HG02759 (cell line): ENCODE data around the gene INF2.
A peak's percentile ranks its signal among the peaks of the same experiment; 100 is the strongest.

ENCODE experiments used
- ATAC-seq: cut with Tn5 transposase; IDR thresholded peaks from one replicate; pipeline ENCODE4 v1.9.1; 2021; ENCODE audit warnings: mild to moderate bottlenecking, moderate library complexity; ENCODE audit not compliant: unreplicated experiment

Gene INF2

DNA sequence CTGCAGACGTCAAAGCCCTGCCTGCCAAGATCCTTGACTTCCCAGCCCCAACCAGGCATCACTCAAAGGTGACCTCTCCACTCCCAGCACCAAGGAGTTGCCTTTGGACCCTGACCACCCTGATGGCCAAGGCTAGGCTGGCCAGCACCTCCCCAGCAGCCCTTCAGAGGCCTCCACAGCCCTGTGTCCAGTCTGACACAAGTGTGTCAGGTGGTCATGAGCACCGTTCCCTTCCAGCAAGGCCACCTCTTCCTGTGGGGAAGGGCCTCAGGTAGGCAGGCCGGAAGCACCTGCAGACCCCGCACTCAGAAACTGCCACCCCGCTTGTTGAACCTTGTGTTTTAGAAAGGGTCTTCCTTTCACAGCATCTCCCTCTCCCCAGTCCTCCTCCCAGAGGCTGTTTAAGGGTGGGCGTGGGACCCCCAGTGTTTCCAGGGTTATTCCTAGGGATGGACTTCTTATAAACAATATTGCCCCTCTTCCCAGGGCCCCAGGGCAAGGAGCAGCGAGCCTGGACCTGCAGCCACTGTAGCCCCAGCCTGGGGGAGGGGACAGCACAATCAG is 13.2 kb upstream of the INF2 start:
- ATAC-seq, result no peak

DNA sequence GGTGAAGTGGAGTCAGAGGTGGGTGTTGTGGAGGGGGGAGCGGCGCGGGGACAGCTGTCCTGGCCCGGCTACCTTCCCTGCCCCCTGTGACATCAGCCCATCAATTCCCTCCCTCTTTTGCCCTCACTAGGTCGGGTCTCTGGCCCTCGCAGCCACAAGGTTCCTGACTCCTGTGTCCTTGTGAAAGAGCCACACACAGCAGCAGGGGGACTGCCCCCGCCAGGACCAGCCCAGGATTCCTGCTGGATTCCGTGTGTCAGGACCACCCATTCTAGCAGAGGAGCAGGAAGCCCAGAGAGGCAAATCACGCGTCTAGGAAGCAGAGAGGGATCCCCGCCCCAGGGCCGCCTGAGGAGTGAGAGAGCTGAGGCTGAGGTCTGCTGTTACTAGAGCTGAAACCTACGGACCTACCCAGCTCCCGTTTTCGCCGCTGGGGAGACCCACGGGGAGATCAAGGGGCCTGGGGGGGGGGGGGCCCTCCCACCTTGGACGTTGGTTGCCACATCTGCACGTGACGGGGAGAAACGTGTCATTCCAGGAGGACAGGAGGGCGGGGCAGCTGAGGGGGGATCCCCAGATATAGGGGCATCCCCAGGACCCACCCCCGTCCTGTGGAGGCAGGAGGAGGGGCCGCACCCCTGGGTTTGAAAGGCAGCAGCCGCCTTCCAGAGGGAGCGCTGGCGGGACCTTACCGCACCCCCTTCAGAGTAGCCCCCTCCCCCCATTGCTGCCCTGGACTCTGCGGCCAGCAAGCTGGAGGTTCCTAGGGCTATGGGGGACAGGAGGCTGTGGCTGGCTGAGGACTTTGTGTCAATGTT is 12.5 kb upstream of the INF2 start:
- peak; percentile 32 for ATAC-seq

DNA sequence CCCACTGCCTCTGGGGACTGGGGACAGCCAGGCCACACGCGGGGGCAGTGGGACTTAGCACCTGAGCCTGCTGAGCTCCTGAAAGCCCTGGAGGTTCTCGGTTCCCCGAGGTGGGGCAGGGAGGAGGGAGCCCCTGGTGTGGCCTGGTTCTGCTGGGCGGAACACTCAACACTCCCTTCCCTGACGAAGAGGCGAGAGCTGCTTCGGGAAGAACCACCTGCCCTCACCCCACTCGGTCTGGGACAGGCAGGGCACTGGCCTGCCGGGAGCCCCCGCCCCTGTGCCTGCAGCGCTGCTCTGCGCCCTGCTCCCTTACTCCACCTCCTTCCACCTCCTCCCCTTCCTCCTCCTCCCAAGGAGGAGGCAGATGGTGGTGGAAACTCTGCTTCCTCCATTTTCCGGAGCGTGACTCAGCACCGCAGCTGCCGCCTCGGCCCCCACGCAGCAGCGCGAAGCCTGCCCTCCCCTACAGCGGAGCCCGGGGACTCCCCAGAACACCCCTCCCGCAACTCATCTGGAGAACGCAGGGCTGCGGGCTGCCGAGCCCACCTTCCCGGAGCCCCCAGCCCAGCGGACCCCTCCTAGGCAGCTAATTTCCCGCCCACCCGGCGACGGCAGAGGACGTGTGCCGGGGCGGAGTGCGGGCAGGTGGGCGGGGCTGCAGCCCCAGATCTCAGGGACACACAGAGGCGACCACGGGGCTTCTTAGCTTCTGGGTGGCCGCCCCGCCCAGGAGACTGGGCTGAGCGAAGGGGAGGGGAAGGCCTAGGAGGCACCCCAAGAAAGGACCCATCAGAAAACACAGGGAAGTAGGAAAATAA is 11.7 kb upstream of the INF2 start:
- ATAC-seq, result peak; percentile 60

- ATAC-seq, result no peak
Measured at GRCh38 chr14:104678346-104678745, 11.1 kb upstream of the INF2 start.

DNA sequence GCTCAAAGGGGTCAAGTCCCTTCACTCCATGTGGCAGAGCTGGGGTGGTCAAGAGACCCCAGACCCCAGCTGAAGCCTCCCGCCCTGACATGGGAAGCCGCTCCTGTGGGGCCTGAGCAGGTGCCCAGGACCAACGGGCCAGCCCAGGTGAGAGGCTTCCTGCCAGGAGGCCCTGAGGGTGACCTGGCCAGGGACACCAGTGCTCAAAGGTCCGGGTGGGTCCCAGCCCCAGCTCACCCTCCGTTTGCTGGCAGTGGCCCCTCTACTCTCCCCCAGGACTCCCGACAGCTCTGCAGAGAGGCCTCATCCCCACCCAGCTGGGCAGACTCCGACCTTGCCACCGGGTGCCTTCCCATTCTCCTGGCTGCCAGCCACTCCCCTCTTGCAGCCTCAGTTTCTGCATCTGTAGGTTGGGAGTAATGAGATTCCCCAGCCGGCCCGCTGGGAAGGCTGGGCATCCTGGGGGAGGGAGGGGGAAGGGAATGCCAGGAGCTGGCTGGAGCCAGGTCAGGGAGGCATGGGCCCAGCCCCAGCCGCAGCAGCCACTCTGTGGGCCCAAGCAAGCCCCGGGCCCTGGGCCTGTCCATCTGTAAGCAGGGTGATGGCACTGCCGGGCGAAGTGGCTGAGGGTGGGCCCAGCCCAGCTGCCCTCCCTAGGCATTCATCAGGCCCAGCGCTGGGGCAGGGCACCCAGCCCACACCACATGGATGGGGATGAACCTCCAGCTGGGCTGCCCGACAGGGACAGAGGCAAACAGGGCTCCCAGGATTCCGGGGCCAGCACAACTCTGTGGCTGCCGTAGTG is 10.3 kb upstream of the INF2 start:
- ATAC-seq, result no peak

GRCh38 chr14:104680056-104680805 is 9.2 kb upstream of the INF2 start:
- no peak for ATAC-seq

DNA sequence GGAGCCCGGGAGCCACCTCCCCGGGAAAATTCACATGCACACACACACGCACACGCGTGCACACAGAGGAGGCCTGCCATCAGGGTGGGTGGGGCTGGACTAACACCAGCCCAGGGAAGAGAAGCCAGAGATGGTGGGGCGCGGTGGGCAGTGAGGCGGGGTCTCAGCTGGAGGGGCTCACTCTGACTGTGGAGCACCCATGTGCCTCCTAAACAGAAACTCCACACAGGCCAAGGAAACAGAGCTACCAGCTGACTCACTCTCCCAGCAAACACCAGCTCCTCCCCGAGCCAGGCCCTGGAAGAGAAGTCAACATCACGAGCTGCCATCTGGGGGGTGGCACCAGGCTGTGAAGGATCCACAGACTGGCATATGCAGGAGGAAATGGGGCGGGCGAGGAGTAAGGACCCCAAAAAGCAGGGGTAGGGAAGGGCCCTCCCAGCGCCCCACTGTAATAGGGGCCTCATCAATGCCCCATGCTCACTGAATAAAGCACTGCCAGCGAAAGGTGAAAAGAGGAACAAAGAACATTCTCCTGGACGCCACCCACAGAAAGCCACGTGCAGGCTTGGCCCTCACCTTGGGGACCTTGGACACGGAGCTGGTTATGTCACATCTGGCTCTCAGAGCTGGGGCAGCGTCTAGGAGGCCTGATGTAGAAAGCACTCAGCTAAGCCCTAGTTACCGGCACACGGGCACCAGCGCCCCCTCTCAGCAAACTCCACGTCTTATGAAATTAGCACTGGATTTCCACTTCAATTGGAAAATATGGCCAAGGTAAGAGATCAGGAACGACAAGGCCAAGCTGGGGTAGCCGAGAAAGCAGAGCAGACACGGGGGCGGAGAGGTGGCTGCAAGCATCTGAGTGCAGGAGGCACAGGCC is 8.4 kb upstream of the INF2 start:
- ATAC-seq, result no peak

DNA sequence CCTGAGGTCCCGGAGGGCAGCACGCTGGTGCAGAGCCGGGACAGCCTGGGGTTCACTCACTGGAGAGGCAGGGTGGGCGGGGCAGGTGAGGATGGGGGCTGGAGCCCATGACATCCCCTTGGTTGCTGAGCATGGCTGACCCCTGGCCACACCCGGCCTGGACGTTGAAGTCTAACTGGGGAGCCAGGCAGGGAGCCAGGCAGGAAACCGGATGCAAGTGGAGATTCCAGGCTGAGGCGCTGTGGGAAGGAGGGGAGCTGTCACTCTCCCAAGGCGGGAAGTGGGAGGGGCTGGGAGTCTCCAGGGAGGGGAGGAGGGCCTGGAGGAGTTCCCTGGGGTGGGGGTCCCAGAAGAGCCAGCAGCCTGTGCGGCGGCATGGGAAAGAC is 7.7 kb upstream of the INF2 start:
- ATAC-seq, result no peak

- ATAC-seq, result no peak
Measured at GRCh38 chr14:104682107-104682593, 7.3 kb upstream of the INF2 start.

GRCh38 chr14:104683653-104684448 is 5.6 kb upstream of the INF2 start:
- no peak for ATAC-seq

GRCh38 chr14:104684449-104684821 is 5.0 kb upstream of the INF2 start:
- no peak for ATAC-seq

GRCh38 chr14:104685216-104685997 is 4.0 kb upstream of the INF2 start:
- no peak for ATAC-seq

GRCh38 chr14:104685998-104686610 is 3.3 kb upstream of the INF2 start:
- ATAC-seq, result no peak

GRCh38 chr14:104686624-104687517 is 2.5 kb upstream of the INF2 start:
- ATAC-seq, result no peak

DNA sequence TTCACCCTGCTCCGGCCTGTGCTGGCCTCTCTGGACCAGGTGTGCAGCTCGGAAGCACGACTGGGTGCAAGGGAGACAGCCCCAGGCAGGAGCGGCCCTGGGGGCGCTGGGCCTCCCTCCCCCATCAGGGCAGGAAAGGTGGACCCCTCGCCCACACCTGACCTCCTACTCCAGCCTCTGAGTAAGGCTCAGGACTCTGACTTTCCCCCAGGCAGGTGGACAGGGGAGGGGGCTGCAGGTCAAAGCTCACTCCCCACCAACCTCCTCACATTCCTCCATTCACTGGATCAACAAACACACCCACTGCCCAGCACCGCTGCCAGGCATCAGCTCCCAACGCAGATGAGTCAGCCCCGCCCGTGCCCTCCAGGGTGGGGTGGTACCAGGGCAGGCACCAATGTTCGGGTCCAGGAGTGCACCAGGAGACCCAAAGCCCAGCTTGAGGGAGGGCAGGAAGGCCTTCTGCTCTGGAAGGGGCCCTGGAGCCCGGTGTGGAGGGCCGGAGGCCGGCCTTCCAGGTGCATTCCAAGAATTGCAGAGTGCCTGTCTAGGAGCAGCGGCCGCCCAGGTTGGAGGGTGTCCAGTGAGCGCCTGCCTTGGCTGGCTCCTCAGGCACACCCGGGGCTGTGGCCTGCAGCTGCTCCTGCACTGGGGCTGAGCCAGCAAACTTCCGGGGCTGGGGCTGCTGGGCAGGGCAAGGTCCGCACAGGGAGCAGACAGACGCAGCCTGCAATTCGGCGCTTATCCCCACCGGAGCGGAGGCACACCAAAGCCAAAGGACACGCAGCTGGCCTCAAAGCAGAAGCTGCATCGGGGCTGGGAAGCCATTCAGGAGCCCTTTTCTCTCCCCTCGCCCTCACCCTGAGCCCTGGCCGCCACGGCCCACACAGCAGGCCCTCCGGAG is 1.6 kb upstream of the INF2 start:
- ATAC-seq, result no peak
